Measurements from ENCODE around the gene IQCK. TPM values are rescaled to one million over a fixed set of nuclear protein-coding genes. Genes with fewer than 3 reads are reported as not detected.
A peak's percentile ranks its signal among the peaks of the same experiment; 100 is the strongest.

Gene IQCK
- polyA plus RNA-seq, 2 of the 4 experiments (the other 2 are of a cell fraction): 10.3 to 15.6 TPM

- no peaks in the 10 kb centered on the region for H3K4me1 ChIP-seq
- TF ChIP-seq FOSL2 (IDR thresholded peaks at IDR 0.05) (no peak), FOSL2 (CRISPR knock-in tag; IDR thresholded peaks at IDR 0.05) (no peak), KDM1A (IDR thresholded peaks at IDR 0.05; ENCODE audit: low read depth) (no peak), SREBF2 (IDR thresholded peaks at IDR 0.05) (no peak), PBX3 (IDR thresholded peaks at IDR 0.05) (no peak), CBX2 (IDR thresholded peaks at IDR 0.05; ENCODE audit: borderline replicate concordance, low read depth) (no peak), KDM5A (IDR thresholded peaks at IDR 0.05) (no peak)
- ATAC-seq (no peak), DNase-seq (ENCODE audit: low read depth in 1 of 2, low spot score in 1 of 2) (no peak), FAIRE-seq (no peak)
- ChIA-PET POLR2A (no interaction called here), CTCF (interaction anchor here (0.6 to 1.2 kb wide), 2 partner anchors 13 to 273 kb away, joined by 3 read pairs; no protein-coding TSS in a partner anchor)
- 88% methylated on average over 12 of the region's 12 CpGs for WGBS (ENCODE audit: missing lambda C conversion rate)
- no peaks in the 10 kb centered on the region for H3K9me3 ChIP-seq
- no peak overlapping the region for H3K4me3 ChIP-seq
- H3K4me2 ChIP-seq: no peak overlapping the region
- no peak overlapping the region for H3K27ac ChIP-seq
These were observed 154.9 kb downstream of the IQCK start for GRCh38 chr16:19872935-19873334.

GRCh38 chr16:19874026-19874425 is 156.0 kb downstream of the IQCK start:
- no peak overlapping the region for H3K27ac ChIP-seq
- no peaks in the 10 kb centered on the region for H3K4me1 ChIP-seq
- ChIA-PET POLR2A (no interaction called here), CTCF (interaction anchor here (0.6 to 1.2 kb wide), 2 partner anchors 52 to 274 kb away, joined by 3 read pairs; no protein-coding TSS in a partner anchor)
- H3K4me2 ChIP-seq: no peak overlapping the region
- H3K9me3 ChIP-seq: no peaks in the 10 kb centered on the region
- no peak for DNase-seq (ENCODE audit: low read depth in 1 of 2, low spot score in 1 of 2)
- no peak overlapping the region for H3K4me3 ChIP-seq
- FAIRE-seq: no peak
- ATAC-seq: peak in 1 of 2 experiments; percentile 35; a peak in 2 of 6 replicates
- TF ChIP-seq RARB (CRISPR knock-in tag; IDR thresholded peaks at IDR 0.05): no peak
- no peak for TF ChIP-seq EP300 (IDR thresholded peaks at IDR 0.05)
- no peak for TF ChIP-seq NPAS2 (CRISPR knock-in tag; IDR thresholded peaks at IDR 0.05; ENCODE audit: borderline replicate concordance)
- no peak for TF ChIP-seq E2F6 (IDR thresholded peaks at IDR 0.05; ENCODE audit: borderline replicate concordance, low read depth)
- TF ChIP-seq PBX3 (IDR thresholded peaks at IDR 0.05): no peak
- TF ChIP-seq HOXB13 (CRISPR knock-in tag; IDR thresholded peaks at IDR 0.05; ENCODE audit: low read depth): no peak
- no peak for TF ChIP-seq PHF8 (IDR thresholded peaks at IDR 0.05; ENCODE audit: borderline replicate concordance, low read depth)
- no peak for TF ChIP-seq NR3C1 (IDR thresholded peaks at IDR 0.05)
- TF ChIP-seq MYC (IDR thresholded peaks at IDR 0.05; ENCODE audit: borderline replicate concordance, low read length): no peak
- no peak for TF ChIP-seq HDAC2 (IDR thresholded peaks at IDR 0.05)
- no peak for TF ChIP-seq CHD2 (IDR thresholded peaks at IDR 0.05; ENCODE audit: low read length, partially characterized antibody)
- TF ChIP-seq REST (IDR thresholded peaks at IDR 0.05): no peak
- TF ChIP-seq EHMT2 (IDR thresholded peaks at IDR 0.05; ENCODE audit: low read depth): no peak
- 85% methylated on average over 8 of the region's 8 CpGs for WGBS (ENCODE audit: missing lambda C conversion rate)

Data from A549 (cell line).